NCI-H748 (cell line): Measurements from ENCODE around the gene EPB41L4A.
A peak's percentile ranks its signal among the peaks of the same experiment; 100 is the strongest.

ENCODE experiments used
- DNase-seq: peaks from one replicate; lab custom pipeline; 2025; ENCODE audit not compliant: unreplicated experiment; lab: John Stamatoyannopoulos, UW

EPB41L4A gene

GRCh38 chr5:112165897-112166737, 253.0 kb downstream of the EPB41L4A start:
- DNase-seq, result no peak

- no peak for DNase-seq
Measured at GRCh38 chr5:112165399-112165798, 253.7 kb downstream of the EPB41L4A start.

- no peak for DNase-seq
Measured at GRCh38 chr5:112163435-112163834, 255.6 kb downstream of the EPB41L4A start.

GRCh38 chr5:112161392-112161748, 257.7 kb downstream of the EPB41L4A start:
- DNase-seq, result no peak

- DNase-seq, result peak; percentile 88
Measured at GRCh38 chr5:112160652-112161391, 258.3 kb downstream of the EPB41L4A start.

- no peak for DNase-seq
Measured at GRCh38 chr5:112159435-112159834, 259.6 kb downstream of the EPB41L4A start.

GRCh38 chr5:112156211-112156610, 262.9 kb downstream of the EPB41L4A start:
- DNase-seq, result no peak

GRCh38 chr5:112154940-112155686, 264.0 kb downstream of the EPB41L4A start:
- DNase-seq, result no peak

- no peak for DNase-seq
Measured at GRCh38 chr5:112149727-112150126, 269.4 kb downstream of the EPB41L4A start.

- DNase-seq, result peak; percentile 62
Measured at GRCh38 chr5:112146323-112147226, 272.5 kb downstream of the EPB41L4A start.

- no peak for DNase-seq
Measured at GRCh38 chr5:112143690-112144089, 275.4 kb downstream of the EPB41L4A start.

GRCh38 chr5:112142769-112143270, 276.3 kb downstream of the EPB41L4A start:
- DNase-seq, result no peak

GRCh38 chr5:112141582-112141981, 277.5 kb downstream of the EPB41L4A start:
- no peak for DNase-seq

- no peak for DNase-seq
Measured at GRCh38 chr5:112138526-112138925, 280.6 kb downstream of the EPB41L4A start.

GRCh38 chr5:112136773-112137172, 282.3 kb downstream of the EPB41L4A start:
- DNase-seq, result no peak

GRCh38 chr5:112127861-112128260, 291.2 kb downstream of the EPB41L4A start:
- no peak for DNase-seq

GRCh38 chr5:112126982-112127381, 292.1 kb downstream of the EPB41L4A start:
- DNase-seq, result no peak

- DNase-seq, result no peak
Measured at GRCh38 chr5:112125903-112126302, 293.2 kb downstream of the EPB41L4A start.

GRCh38 chr5:112124788-112125187, 294.3 kb downstream of the EPB41L4A start:
- no peak for DNase-seq

- DNase-seq, result no peak
Measured at GRCh38 chr5:112123086-112123485, 296.0 kb downstream of the EPB41L4A start.
